ENCODE results near the gene SLC50A1. TPM values are rescaled to one million over a fixed set of nuclear protein-coding genes. Genes with fewer than 3 reads are reported as not detected.

The SLC50A1 gene
- total RNA-seq, 1 donor from 2014 or later: 42.6 TPM

DNA sequence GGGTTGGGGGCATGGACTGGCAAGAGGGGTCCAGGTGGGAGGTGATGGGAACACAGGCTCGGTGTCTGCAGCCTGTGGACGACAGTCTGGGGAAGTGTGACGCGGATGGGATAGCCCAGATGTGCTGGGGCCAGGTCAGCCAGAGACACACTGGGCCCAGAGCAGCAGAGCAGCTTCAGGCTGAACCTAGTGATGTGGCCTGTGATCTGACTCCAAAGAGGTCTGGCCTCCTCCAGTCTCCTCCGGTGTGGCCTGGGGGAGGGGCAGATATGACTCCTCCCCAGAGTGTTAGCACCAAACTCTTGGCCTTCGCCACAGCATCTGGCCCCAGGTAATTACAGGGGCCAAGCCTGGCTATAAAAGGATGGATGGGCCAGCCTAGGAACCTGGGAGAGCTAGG is 43.5 kb upstream of the SLC50A1 start:
- intact Hi-C loops (cut with DNase I): loop anchor here (5.0 kb wide), 1 partner anchor 75 kb away; no protein-coding TSS in a partner anchor
- H3K27me3 ChIP-seq (ENCODE audit: low read depth): no peaks in the 10 kb centered on the region

GRCh38 chr1:155092641-155093040 is 43.0 kb upstream of the SLC50A1 start:
- Histone ChIP-seq H3K4me3 (no peak overlapping the region), H3K4me1 (peaks cover 22% of the 10 kb centered on the region), H3K9me3 (no peaks in the 10 kb centered on the region), H3K27ac (no peak overlapping the region), H3K36me3 (no peaks in the 10 kb centered on the region), H3K27me3 (ENCODE audit: low read depth) (no peaks in the 10 kb centered on the region)
- TF ChIP-seq CTCF (IDR thresholded peaks at IDR 0.05): no peak
- intact Hi-C loops (cut with DNase I): loop anchor here (5.0 kb wide), 1 partner anchor 75 kb away; no protein-coding TSS in a partner anchor
- no peak for DNase-seq
- ATAC-seq: no peak

More for the DNA sequence above, 43.5 kb upstream of the SLC50A1 start:
- DNase-seq: no peak
- no peak for ATAC-seq
- no peaks in the 10 kb centered on the region for H3K36me3 ChIP-seq
- H3K4me3 ChIP-seq: no peak overlapping the region
- H3K9me3 ChIP-seq: no peaks in the 10 kb centered on the region
- H3K27ac ChIP-seq: no peak overlapping the region
- no peak for TF ChIP-seq CTCF (IDR thresholded peaks at IDR 0.05)
- peaks cover 22% of the 10 kb centered on the region for H3K4me1 ChIP-seq

GRCh38 chr1:155093911-155094621 is 41.6 kb upstream of the SLC50A1 start:
- TF ChIP-seq CTCF (IDR thresholded peaks at IDR 0.05): peak; percentile 43
- Histone ChIP-seq H3K27ac (peak overlapping the region; percentile 63), H3K4me3 (no peak overlapping the region), H3K27me3 (ENCODE audit: low read depth) (no peaks in the 10 kb centered on the region), H3K36me3 (no peaks in the 10 kb centered on the region), H3K4me1 (peaks cover 22% of the 10 kb centered on the region), H3K9me3 (no peaks in the 10 kb centered on the region)
- ATAC-seq (peak; percentile 66 to 81), DNase-seq (no peak)
- intact Hi-C loops (cut with DNase I): loop anchor here (5.0 kb wide), 1 partner anchor 73 kb away; no protein-coding TSS in a partner anchor

DNA sequence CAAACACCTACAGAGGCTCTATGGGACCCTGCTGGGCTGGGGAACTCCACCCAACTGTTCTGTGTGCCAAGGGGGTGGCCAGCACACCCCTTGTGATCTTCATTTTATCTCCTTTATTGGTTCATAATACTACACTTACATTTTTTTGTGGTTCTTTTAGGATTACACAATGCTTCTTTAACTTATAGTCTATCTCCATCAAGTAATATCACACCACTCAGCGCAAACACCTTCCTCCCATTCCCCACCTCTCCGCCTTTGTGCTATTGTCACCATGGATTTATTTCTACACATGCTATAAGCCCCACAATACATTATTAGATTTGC is 41.1 kb upstream of the SLC50A1 start:
- Histone ChIP-seq H3K9me3 (no peaks in the 10 kb centered on the region), H3K4me1 (peaks cover 22% of the 10 kb centered on the region), H3K27ac (peak overlapping the region; percentile 63), H3K4me3 (no peak overlapping the region), H3K27me3 (ENCODE audit: low read depth) (no peaks in the 10 kb centered on the region), H3K36me3 (no peaks in the 10 kb centered on the region)
- intact Hi-C loops (cut with DNase I): loop anchor here (5.0 kb wide), 1 partner anchor 73 kb away; no protein-coding TSS in a partner anchor
- no peak for TF ChIP-seq CTCF (IDR thresholded peaks at IDR 0.05)
- ATAC-seq: no peak
- no peak for DNase-seq

- H3K4me1 ChIP-seq: peaks cover 17% of the 10 kb centered on the region
- DNase-seq: no peak
- no peak for TF ChIP-seq CTCF (IDR thresholded peaks at IDR 0.05)
- H3K9me3 ChIP-seq: no peaks in the 10 kb centered on the region
- ATAC-seq: no peak
- no peak overlapping the region for H3K27ac ChIP-seq
- H3K27me3 ChIP-seq (ENCODE audit: low read depth): no peaks in the 10 kb centered on the region
- no peak overlapping the region for H3K4me3 ChIP-seq
- intact Hi-C loops (cut with DNase I): no loop called here
- H3K36me3 ChIP-seq: no peaks in the 10 kb centered on the region
These were observed 36.3 kb upstream of the SLC50A1 start for GRCh38 chr1:155099331-155099730.
